ENCODE measurements around the gene CNGA1.
"Not testable (repeated sequence)": the region's sequence is repeated elsewhere in the genome, so short reads cannot be mapped to it uniquely, and the experiment has no call there.

The CNGA1 gene

DNA sequence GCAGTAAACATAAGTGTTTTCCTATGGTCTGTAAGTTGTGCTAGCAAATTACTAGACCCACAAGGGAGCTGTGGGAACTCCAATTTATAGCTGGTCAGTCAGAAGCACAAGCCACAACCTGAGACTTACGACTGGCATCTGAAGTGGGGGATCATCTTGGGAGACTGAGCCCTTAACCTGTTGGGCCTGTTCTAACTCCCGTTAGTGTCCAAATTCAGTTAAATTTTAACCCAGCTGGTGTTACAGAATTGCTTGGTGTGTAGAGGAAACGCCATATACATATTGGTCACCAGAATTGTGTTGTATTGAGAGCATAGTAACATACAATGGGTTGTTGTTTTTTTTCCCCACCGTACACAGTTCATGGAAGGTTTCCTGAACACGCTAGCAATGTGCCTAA is 77.0 kb downstream of the CNGA1 start:
- peak overlapping the region; percentile 7; the same call in 1 of the 2 replicates for H3K27ac ChIP-seq
- TF ChIP-seq, protein P1, sequence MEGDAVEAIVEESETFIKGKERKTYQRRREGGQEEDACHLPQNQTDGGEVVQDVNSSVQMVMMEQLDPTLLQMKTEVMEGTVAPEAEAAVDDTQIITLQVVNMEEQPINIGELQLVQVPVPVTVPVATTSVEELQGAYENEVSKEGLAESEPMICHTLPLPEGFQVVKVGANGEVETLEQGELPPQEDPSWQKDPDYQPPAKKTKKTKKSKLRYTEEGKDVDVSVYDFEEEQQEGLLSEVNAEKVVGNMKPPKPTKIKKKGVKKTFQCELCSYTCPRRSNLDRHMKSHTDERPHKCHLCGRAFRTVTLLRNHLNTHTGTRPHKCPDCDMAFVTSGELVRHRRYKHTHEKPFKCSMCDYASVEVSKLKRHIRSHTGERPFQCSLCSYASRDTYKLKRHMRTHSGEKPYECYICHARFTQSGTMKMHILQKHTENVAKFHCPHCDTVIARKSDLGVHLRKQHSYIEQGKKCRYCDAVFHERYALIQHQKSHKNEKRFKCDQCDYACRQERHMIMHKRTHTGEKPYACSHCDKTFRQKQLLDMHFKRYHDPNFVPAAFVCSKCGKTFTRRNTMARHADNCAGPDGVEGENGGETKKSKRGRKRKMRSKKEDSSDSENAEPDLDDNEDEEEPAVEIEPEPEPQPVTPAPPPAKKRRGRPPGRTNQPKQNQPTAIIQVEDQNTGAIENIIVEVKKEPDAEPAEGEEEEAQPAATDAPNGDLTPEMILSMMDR (IDR thresholded peaks at IDR 0.05): no peak
- no peak for TF ChIP-seq ZFX (IDR thresholded peaks at IDR 0.05; ENCODE audit: borderline replicate concordance)

DNA sequence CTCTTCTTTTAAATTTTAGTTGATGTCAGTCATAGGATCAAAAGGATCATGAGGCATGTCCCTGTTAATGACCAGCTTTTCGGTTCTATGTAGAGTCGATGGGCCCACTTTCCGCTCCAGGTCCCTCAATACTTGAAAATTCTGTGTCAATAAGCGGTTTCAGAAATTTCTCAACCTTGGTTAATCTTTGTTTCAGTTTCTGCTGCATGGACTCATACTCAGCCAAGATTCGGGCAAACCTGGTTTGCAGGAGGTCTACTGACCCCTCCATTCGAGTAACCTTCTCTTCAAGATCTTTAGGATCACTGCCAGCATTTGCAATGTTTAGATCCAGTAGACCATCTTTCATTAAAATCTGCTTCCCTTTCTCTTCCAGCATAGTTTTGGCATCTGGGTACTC is 80.1 kb downstream of the CNGA1 start:
- no peak for TF ChIP-seq ZFX (IDR thresholded peaks at IDR 0.05; ENCODE audit: borderline replicate concordance)
- TF ChIP-seq, protein P1 (IDR thresholded peaks at IDR 0.05): no peak
- no peak overlapping the region for H3K27ac ChIP-seq

DNA sequence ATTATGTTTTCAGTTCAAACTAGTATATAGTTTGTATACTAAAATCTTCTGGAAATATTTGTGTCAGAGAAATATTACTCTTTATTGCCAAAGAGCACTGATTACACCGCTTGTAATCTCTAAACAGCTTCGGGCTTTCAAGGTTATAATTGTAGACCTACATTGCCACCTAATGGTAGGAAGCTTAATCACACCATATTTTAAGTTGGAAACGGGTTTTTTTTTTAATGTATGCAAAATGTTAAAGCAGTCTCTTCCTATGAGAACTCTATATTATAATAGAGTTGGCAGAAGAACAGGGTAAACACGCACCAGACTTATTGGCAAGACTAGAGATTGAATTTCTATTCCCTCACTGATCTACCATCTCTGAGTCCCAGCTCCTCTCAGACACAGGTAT is 82.6 kb downstream of the CNGA1 start:
- TF ChIP-seq, protein P1 (IDR thresholded peaks at IDR 0.05): peak; percentile 71
- no peak for TF ChIP-seq ZFX (IDR thresholded peaks at IDR 0.05; ENCODE audit: borderline replicate concordance)

DNA sequence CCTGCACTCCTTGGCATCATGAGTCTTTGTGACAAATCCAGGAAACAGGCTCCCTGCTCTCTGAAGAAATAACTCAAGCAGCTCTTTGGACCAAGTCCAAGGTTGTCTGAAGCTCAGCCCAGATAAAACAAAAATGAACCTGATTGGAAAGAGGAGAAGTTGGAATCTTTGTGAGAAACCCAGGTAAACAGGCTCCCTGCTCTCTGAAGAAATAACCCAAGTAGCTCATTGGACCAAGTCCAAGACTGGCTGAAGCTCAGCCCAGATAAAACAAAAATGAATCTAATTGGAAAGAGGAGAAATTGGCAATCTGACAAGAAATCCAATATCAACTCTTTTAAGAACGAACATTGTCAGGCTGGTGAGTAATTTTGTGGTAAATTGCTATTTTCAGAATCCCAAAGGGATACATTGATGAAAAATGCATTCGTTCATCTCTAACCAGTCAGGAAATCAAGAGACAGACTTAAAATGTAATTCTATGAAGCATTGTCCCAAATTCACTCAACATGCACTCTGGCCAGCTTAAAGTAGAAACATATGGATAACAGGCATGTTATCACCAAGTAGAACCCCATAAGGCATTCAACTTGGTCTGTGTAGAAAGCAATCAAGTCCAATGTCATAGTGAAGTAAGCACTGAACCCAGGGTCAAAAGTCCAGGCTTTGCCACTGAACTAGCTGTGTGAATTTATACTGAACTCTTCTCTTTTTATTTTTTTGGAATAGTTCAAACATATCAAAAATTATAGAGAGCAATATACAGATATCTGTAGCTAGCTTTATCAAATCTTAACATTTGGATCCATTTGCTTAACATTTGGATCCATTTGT is 85.3 kb downstream of the CNGA1 start:
- TF ChIP-seq, protein P1 (IDR thresholded peaks at IDR 0.05): no peak
- no peak for TF ChIP-seq ZFX (IDR thresholded peaks at IDR 0.05; ENCODE audit: borderline replicate concordance)
- no peak overlapping the region for H3K27ac ChIP-seq

More for the DNA sequence above, 82.6 kb downstream of the CNGA1 start:
- no peak overlapping the region for H3K27ac ChIP-seq

DNA sequence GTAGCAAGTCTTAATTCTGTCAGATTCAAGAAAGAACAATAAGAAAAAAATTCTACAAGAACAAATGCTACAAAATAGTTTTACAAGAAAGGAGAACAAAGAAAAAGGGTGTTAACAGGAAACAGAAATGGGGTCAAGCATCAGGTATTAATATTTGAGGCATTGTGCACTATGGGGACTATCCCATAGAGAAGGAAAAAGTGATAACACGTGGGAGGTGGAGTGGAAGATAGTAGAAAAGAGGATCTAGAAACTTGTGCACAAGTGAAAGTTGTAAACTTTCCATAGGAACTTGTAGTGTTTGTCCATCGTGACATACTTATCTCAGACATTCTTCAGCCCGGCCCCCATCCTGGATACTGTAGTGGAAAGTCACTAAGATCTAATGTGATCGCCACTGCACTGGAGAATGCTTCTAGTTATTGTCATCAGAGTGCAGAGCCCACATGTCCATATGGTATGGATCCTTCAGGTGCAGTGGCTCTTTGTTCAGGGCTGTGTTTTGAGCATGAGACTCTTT is 86.7 kb downstream of the CNGA1 start:
- H3K27ac ChIP-seq: no peak overlapping the region
- TF ChIP-seq, protein P1 (IDR thresholded peaks at IDR 0.05): no peak
- no peak for TF ChIP-seq ZFX (IDR thresholded peaks at IDR 0.05; ENCODE audit: borderline replicate concordance)

DNA sequence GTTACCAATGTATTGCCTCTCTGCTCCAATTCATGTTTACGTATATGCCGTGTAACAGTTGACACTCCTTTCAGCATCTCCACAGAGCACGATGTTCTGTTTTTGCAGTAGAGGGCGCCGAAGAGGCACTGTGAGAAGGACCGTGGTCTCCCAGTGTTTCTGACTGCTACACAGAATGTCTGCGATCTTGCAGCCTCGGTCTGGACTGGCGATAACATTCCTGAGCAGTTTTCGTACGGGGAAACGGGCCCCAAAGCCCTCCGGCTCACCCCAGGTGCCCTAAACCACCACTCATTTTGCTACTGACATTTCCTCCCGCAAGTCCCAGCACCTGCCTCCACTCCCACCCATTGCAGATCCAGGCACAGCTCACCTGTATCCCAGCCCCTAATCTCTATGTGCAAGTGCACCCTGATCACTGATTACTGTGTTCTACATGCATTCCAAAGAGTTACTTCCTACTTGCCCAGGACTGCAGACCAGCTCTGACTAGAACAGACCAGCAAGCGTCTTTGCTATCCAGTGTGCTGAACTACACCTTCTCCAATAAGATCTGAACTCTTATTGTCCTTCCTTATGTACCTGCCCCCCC is 89.7 kb downstream of the CNGA1 start:
- TF ChIP-seq, protein P1 (IDR thresholded peaks at IDR 0.05): peak; percentile 92
- no peak for TF ChIP-seq ZFX (IDR thresholded peaks at IDR 0.05; ENCODE audit: borderline replicate concordance)
- H3K27ac ChIP-seq: no peak overlapping the region

DNA sequence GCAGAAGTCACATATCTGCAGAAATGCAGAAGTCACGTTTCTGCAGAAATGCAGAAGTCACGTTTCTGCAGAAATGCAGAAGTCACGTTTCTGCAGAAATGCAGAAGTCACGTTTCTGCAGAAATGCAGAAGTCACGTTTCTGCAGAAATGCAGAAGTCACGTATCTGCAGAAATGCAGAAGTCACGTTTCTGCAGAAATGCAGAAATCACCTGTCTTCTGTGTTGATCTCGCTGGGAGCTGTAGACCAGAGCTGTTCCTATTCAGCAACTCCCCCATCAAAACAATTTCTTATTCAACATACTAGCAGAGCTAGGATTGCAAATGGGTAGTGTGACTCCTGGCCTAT is 93.2 kb downstream of the CNGA1 start:
- not testable (repeated sequence) for H3K27ac ChIP-seq

DNA sequence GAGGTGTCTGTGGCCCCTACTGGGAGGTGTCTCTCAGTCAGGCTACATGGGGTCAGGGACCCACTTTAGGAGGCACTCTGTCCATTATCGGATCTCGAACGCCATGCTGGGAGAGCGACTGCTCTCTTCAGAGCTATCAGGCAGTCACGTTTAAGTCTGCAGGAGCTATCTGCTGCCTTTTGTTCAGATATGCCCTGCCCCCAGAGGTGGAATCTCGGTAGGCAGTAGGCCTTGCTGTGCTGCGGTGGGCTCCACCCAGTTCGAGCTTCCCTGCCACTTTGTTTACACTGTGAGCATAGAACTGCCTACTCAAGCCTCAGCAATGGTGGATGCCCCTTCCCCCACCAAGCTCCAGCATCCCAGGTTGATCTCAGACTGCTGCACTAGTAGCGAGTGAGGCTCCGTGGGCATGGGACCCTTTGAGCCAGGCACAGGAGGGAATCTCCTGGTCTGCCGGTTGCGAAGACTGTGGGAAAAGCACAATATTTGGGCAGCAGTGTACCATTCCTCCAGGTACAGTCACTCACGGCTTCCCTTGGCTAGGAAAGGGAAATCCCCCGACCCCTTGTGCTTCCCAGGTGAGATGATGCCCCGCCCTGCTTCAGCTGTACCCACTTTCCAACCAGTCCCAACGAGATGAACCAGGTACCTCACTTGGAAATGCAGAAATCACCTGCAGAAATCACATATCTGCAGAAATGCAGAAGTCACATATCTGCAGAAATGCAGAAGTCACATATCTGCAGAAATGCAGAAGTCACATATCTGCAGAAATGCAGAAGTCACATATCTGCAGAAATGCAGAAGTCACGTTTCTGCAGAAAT is 93.8 kb downstream of the CNGA1 start:
- not testable (repeated sequence) for H3K27ac ChIP-seq

DNA sequence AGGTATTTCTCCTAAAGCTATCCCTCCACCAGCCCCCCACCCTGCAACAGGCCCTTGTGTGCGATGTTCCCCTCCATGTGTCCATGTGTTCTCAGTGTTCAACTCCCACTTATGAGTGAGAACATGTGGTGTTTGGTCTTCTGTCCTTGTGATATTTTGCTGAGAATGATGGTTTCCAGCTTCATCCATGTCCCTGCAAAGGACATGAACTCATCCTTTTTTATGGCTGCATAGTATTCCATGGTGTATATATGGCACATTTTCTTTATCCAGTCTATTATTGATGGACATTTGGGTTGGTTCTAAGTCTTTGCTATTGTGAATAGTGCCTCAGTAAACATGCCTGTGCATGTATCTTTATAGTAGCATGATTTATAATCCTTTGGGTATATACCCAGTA is 99.3 kb downstream of the CNGA1 start:
- H3K27ac ChIP-seq: not testable (repeated sequence)
